Gastroesophageal sphincter (tissue), 4 donors: ENCODE measurements around the gene ABHD1. TPM values are rescaled to one million over a fixed set of nuclear protein-coding genes. Genes with fewer than 3 reads are reported as not detected.
"Not testable (repeated sequence)": the region's sequence is repeated elsewhere in the genome, so short reads cannot be mapped to it uniquely, and the experiment has no call there.

Experiments used
- ATAC-seq: fragments of 150-250 bp; one replicate; pipeline ENCODE4 v1.9.1; 2016; ENCODE audit warnings: mild to moderate bottlenecking, moderate library complexity
- H3K27ac ChIP-seq, 4 donors: fragments of 200-600 bp; sonication (generic) in 3 of 4; 1 replicate in 3 of 4; 2 replicates in 1 of 4; pipeline ENCODE4 v1.5.1; 2016 to 2019
- H3K27me3 ChIP-seq: fragments of 200-600 bp; sonication (generic); one replicate; pipeline ENCODE4 v1.5.1; 2019
- H3K36me3 ChIP-seq, 2 donors: fragments of 200-600 bp; sonication (generic); one replicate each; pipeline ENCODE4 v1.5.1; 2019; ENCODE audit warnings: control low read depth in 1 of 2
- H3K4me1 ChIP-seq, 3 donors: fragments of 200-600 bp; sonication (generic); 1 replicate in 2 of 3; 2 replicates in 1 of 3; pipeline ENCODE4 v1.5.1; 2016 to 2019; ENCODE audit warnings: control low read depth in 2 of 3
- H3K4me3 ChIP-seq, 2 donors: fragments of 200-600 bp; sonication (generic); one replicate each; pipeline ENCODE4 v1.5.1; 2019; ENCODE audit warnings: mild to moderate bottlenecking in 1 of 2, moderate library complexity in 1 of 2
- H3K9me3 ChIP-seq, 3 donors: fragments of 200-600 bp; sonication (generic); one replicate each; pipeline ENCODE4 v1.5.1; 2017 to 2019; ENCODE audit warnings: control low read depth in 2 of 3
- CTCF ChIP-seq, 4 experiments: fragments of 200-600 bp in 2 of 4; fragments of 450-650 bp in 2 of 4; sonication (generic) in 1 of 4; IDR thresholded peaks; one replicate each; pipeline ENCODE4 v1.5.1; 2017 to 2019; ENCODE audit warnings: antibody characterized with exemption in 4 of 4, mild to moderate bottlenecking in 2 of 4, moderate library complexity in 2 of 4
- EP300 ChIP-seq: sonication (generic); formaldehyde crosslinking; IDR thresholded peaks from one replicate; pipeline ENCODE4 v1.6.1; 2017; ENCODE audit warnings: antibody characterized with exemption, mild to moderate bottlenecking
- POLR2A ChIP-seq, 2 donors: fragments of 450-650 bp; IDR thresholded peaks; one replicate each; pipeline ENCODE4 v1.6.1; 2017; ENCODE audit warnings: antibody characterized with exemption in 2 of 2, mild to moderate bottlenecking in 2 of 2, moderate library complexity in 1 of 2
- POLR2AphosphoS5 ChIP-seq: sonication (generic); formaldehyde crosslinking; IDR thresholded peaks from one replicate; pipeline ENCODE4 v1.6.1; 2017; ENCODE audit warnings: antibody characterized with exemption
- WGBS, 2 donors: methylation state at CpG; one replicate each; pipeline ENCODE4 v1.1.5; 2018; ENCODE audit warnings: low coverage in 1 of 2; 5-methylcytosine and 5-hydroxymethylcytosine counted together
- total RNA-seq, 4 donors: library from RNA; depleted of rRNA; stranded (reverse); fragments of >200 nt; gene quantifications; one replicate each; pipeline ENCODE4 v1.1.0, GENCODE V29; 2016

The ABHD1 gene
- total RNA-seq, 4 donors from 2014 or later: 1.5 TPM; not detected in 3

- ATAC-seq: no peak
- WGBS, 2 donors: 36 to 40% methylated on average over 1 to 3 of the region's 3 CpGs
- H3K27ac ChIP-seq: no peak overlapping the region
- no peaks in the 10 kb centered on the region for H3K9me3 ChIP-seq
- no peak overlapping the region for H3K4me3 ChIP-seq
- TF ChIP-seq POLR2AphosphoS5 (no peak), EP300 (no peak), CTCF (IDR thresholded peaks at IDR 0.05) (no peak), POLR2A (IDR thresholded peaks at IDR 0.05) (no peak)
- H3K4me1 ChIP-seq: no peaks in the 10 kb centered on the region
- H3K27me3 ChIP-seq: peaks cover 46% of the 10 kb centered on the region
- H3K36me3 ChIP-seq: no peaks in the 10 kb centered on the region
Measured at GRCh38 chr2:27105981-27106380, 17.6 kb upstream of the ABHD1 start.

GRCh38 chr2:27108221-27108620 is 15.4 kb upstream of the ABHD1 start:
- TF ChIP-seq EP300: no peak
- no peak for TF ChIP-seq CTCF (IDR thresholded peaks at IDR 0.05)
- TF ChIP-seq POLR2AphosphoS5: no peak
- TF ChIP-seq POLR2A (IDR thresholded peaks at IDR 0.05): no peak
- Histone ChIP-seq H3K9me3 (no peaks in the 10 kb centered on the region), H3K27ac (no peak overlapping the region), H3K4me1 (no peaks in the 10 kb centered on the region), H3K4me3 (no peak overlapping the region), H3K27me3 (peaks cover 46% of the 10 kb centered on the region), H3K36me3 (no peaks in the 10 kb centered on the region)
- no peak for ATAC-seq
- WGBS, 2 donors: 63 to 82% methylated on average over 1 to 2 of the region's 2 CpGs

- ATAC-seq: no peak
- peaks cover 42% of the 10 kb centered on the region for H3K27me3 ChIP-seq
- H3K27ac ChIP-seq: no peak overlapping the region
- TF ChIP-seq POLR2AphosphoS5 (no peak), EP300 (no peak), CTCF (IDR thresholded peaks at IDR 0.05) (no peak), POLR2A (IDR thresholded peaks at IDR 0.05) (no peak)
- H3K9me3 ChIP-seq: no peaks in the 10 kb centered on the region
- WGBS, 2 donors: 80 to 100% methylated on average over 2 to 3 of the region's 3 CpGs
- H3K4me1 ChIP-seq: no peaks in the 10 kb centered on the region
- H3K4me3 ChIP-seq: no peak overlapping the region
- no peaks in the 10 kb centered on the region for H3K36me3 ChIP-seq
Measured at GRCh38 chr2:27109083-27109482, 14.5 kb upstream of the ABHD1 start.

GRCh38 chr2:27110603-27111352 is 12.8 kb upstream of the ABHD1 start:
- H3K4me1 ChIP-seq, H3K27ac ChIP-seq, H3K9me3 ChIP-seq, H3K4me3 ChIP-seq, H3K36me3 ChIP-seq, ATAC-seq: not testable (repeated sequence)
- H3K27me3 ChIP-seq: peaks cover 25% of the 10 kb centered on the region
- WGBS, 2 donors: 80 to 85% methylated on average over 7 to 12 of the region's 24 CpGs

GRCh38 chr2:27111392-27112078 is 12.1 kb upstream of the ABHD1 start:
- peaks cover 25% of the 10 kb centered on the region for H3K27me3 ChIP-seq
- H3K27ac ChIP-seq, H3K4me1 ChIP-seq, ATAC-seq, H3K4me3 ChIP-seq, H3K9me3 ChIP-seq, H3K36me3 ChIP-seq: not testable (repeated sequence)
- no CpG with 5 or more reads among the region's 49 CpGs for WGBS, 2 donors

GRCh38 chr2:27115519-27115918 is 8.1 kb upstream of the ABHD1 start:
- ATAC-seq: no peak
- Histone ChIP-seq H3K4me1 (peaks cover 0 to 15% (median 5%) of the 10 kb centered on the region in 3 donors), H3K27me3 (peaks cover 40% of the 10 kb centered on the region), H3K9me3 (no peaks in the 10 kb centered on the region), H3K36me3 (no peaks in the 10 kb centered on the region), H3K27ac (no peak overlapping the region), H3K4me3 (no peak overlapping the region)
- TF ChIP-seq POLR2A (IDR thresholded peaks at IDR 0.05) (no peak), EP300 (no peak), CTCF (IDR thresholded peaks at IDR 0.05) (no peak), POLR2AphosphoS5 (no peak)
- 63 to 86% methylated on average over 2 of the region's 2 CpGs for WGBS, 2 donors
